RPMI8226 (cell line): Measurements from ENCODE around the gene PAFAH1B2.
"Not testable (repeated sequence)": the region's sequence is repeated elsewhere in the genome, so short reads cannot be mapped to it uniquely, and the experiment has no call there.

Experiments used
- DNase-seq: peaks from one replicate; pipeline ENCODE4 v3.0.0-alpha.2; 2015

The PAFAH1B2 gene

GRCh38 chr11:117127171-117127901 lies 16.8 kb upstream of the PAFAH1B2 start:
- no peak for DNase-seq

GRCh38 chr11:117128289-117128688 lies 15.8 kb upstream of the PAFAH1B2 start:
- DNase-seq: no peak

- DNase-seq: not testable (repeated sequence)
Measured at GRCh38 chr11:117130396-117130795, 13.7 kb upstream of the PAFAH1B2 start.

- DNase-seq: no peak
Measured at GRCh38 chr11:117130879-117131278, 13.2 kb upstream of the PAFAH1B2 start.

- no peak for DNase-seq
Measured at GRCh38 chr11:117134431-117134830, 9.7 kb upstream of the PAFAH1B2 start.

GRCh38 chr11:117134979-117135378 lies 9.1 kb upstream of the PAFAH1B2 start:
- not testable (repeated sequence) for DNase-seq

GRCh38 chr11:117137223-117138086 lies 6.6 kb upstream of the PAFAH1B2 start:
- not testable (repeated sequence) for DNase-seq

- DNase-seq: peak; percentile 75
Measured at GRCh38 chr11:117143390-117143789, 697 bp upstream of the PAFAH1B2 start.

GRCh38 chr11:117144477-117145392 lies 648 bp downstream of the PAFAH1B2 start:
- DNase-seq: peak; percentile 75

- DNase-seq: peak; percentile 42
Measured at GRCh38 chr11:117145393-117145761, 1.3 kb downstream of the PAFAH1B2 start.

- no peak for DNase-seq
Measured at GRCh38 chr11:117146521-117146920, 2.4 kb downstream of the PAFAH1B2 start.

GRCh38 chr11:117152066-117152465 lies 8.0 kb downstream of the PAFAH1B2 start:
- DNase-seq: no peak

GRCh38 chr11:117154468-117154867 lies 10.4 kb downstream of the PAFAH1B2 start:
- no peak for DNase-seq

GRCh38 chr11:117157507-117157906 lies 13.4 kb downstream of the PAFAH1B2 start:
- no peak for DNase-seq

GRCh38 chr11:117159892-117160291 lies 15.8 kb downstream of the PAFAH1B2 start:
- DNase-seq: no peak

GRCh38 chr11:117160826-117161225 lies 16.7 kb downstream of the PAFAH1B2 start:
- no peak for DNase-seq

- DNase-seq: no peak
Measured at GRCh38 chr11:117166491-117166890, 22.4 kb downstream of the PAFAH1B2 start.

GRCh38 chr11:117169736-117170135 lies 25.6 kb downstream of the PAFAH1B2 start:
- no peak for DNase-seq

GRCh38 chr11:117170210-117170609 lies 26.1 kb downstream of the PAFAH1B2 start:
- no peak for DNase-seq

GRCh38 chr11:117171007-117171403 lies 26.9 kb downstream of the PAFAH1B2 start:
- no peak for DNase-seq

GRCh38 chr11:117171404-117172061 lies 27.4 kb downstream of the PAFAH1B2 start:
- no peak for DNase-seq

GRCh38 chr11:117172724-117173421 lies 28.8 kb downstream of the PAFAH1B2 start:
- DNase-seq: no peak
